H9 (cell line): ENCODE data around the gene LFNG. TPM values are rescaled to one million over a fixed set of nuclear protein-coding genes. Genes with fewer than 3 reads are reported as not detected.

ENCODE experiments used
- DNase-seq: peaks from one replicate; pipeline ENCODE4 v3.0.0-alpha.2; 2017
- H2AFZ ChIP-seq: one replicate; pipeline ENCODE4 v1.6.1; 2013; ENCODE audit warnings: mild to moderate bottlenecking, low read length, control low read depth, moderate library complexity
- H2AK5ac ChIP-seq: 2 replicates; pipeline ENCODE4 v1.6.1; 2013; ENCODE audit warnings: low read length, control low read depth, mixed read lengths; ENCODE audit not compliant: insufficient read length
- H2BK120ac ChIP-seq: one replicate; pipeline ENCODE4 v1.6.1; 2013; ENCODE audit warnings: low read depth, mild to moderate bottlenecking, low read length, control low read depth, inconsistent platforms; ENCODE audit not compliant: poor library complexity, severe bottlenecking
- H2BK12ac ChIP-seq: 2 replicates; pipeline ENCODE4 v1.6.1; 2013; ENCODE audit warnings: low read length, control low read depth, mixed read lengths, low read depth; ENCODE audit not compliant: insufficient read length
- H2BK15ac ChIP-seq: 2 replicates; pipeline ENCODE4 v1.6.1; 2013; ENCODE audit warnings: low read depth, low read length, control low read depth
- H2BK20ac ChIP-seq: one replicate; pipeline ENCODE4 v1.6.1; 2013; ENCODE audit warnings: low read depth, mild to moderate bottlenecking, low read length, control low read depth, inconsistent platforms; ENCODE audit not compliant: poor library complexity, severe bottlenecking
- H2BK5ac ChIP-seq: 2 replicates; pipeline ENCODE4 v1.6.1; 2013; ENCODE audit warnings: low read length, control low read depth, mixed read lengths; ENCODE audit not compliant: insufficient read length
- H3K14ac ChIP-seq: 2 replicates; pipeline ENCODE4 v1.6.1; 2013; ENCODE audit warnings: low read length, control low read depth; ENCODE audit not compliant: insufficient read depth
- H3K18ac ChIP-seq: 2 replicates; pipeline ENCODE4 v1.6.1; 2013; ENCODE audit warnings: low read depth, mild to moderate bottlenecking, mixed read lengths, low read length, control low read depth; ENCODE audit not compliant: insufficient read length
- H3K23ac ChIP-seq: 2 replicates; pipeline ENCODE4 v1.6.1; 2013; ENCODE audit warnings: low read length, control low read depth, mixed read lengths, low read depth; ENCODE audit not compliant: insufficient read length
- H3K23me2 ChIP-seq: 2 replicates; pipeline ENCODE4 v1.6.1; 2013; ENCODE audit warnings: low read depth, mild to moderate bottlenecking, mixed read lengths, low read length, control low read depth; ENCODE audit not compliant: insufficient read length, poor library complexity, severe bottlenecking
- H3K27ac ChIP-seq: 2 replicates; pipeline ENCODE4 v1.5.1; 2013; ENCODE audit warnings: low read length, control low read depth, mixed read lengths, low read depth; ENCODE audit not compliant: insufficient read length
- H3K27me3 ChIP-seq: 2 replicates; pipeline ENCODE4 v1.6.1; 2013; ENCODE audit warnings: low read length, control low read depth, inconsistent platforms; ENCODE audit not compliant: insufficient read depth
- H3K4ac ChIP-seq: 2 replicates; pipeline ENCODE4 v1.6.1; 2013; ENCODE audit warnings: low read depth, mild to moderate bottlenecking, control low read depth, inconsistent platforms, low read length, moderate library complexity
- H3K4me1 ChIP-seq: 2 replicates; pipeline ENCODE4 v1.6.1; 2013; ENCODE audit warnings: low read length, control low read depth, inconsistent platforms; ENCODE audit not compliant: insufficient read depth
- H3K4me2 ChIP-seq: 2 replicates; pipeline ENCODE4 v1.6.1; 2013; ENCODE audit warnings: low read length, control low read depth, mixed read lengths; ENCODE audit not compliant: insufficient read length, insufficient read depth
- H3K56ac ChIP-seq: 2 replicates; pipeline ENCODE4 v1.6.1; 2013; ENCODE audit warnings: low read depth, mild to moderate bottlenecking, mixed read lengths, low read length, control low read depth; ENCODE audit not compliant: insufficient read length
- H3K79me1 ChIP-seq: 2 replicates; pipeline ENCODE4 v1.6.1; 2013; ENCODE audit warnings: low read depth, mild to moderate bottlenecking, moderate library complexity, low read length, control low read depth, inconsistent platforms; ENCODE audit not compliant: insufficient read depth, poor library complexity, severe bottlenecking
- H3K79me2 ChIP-seq: 2 replicates; pipeline ENCODE4 v1.6.1; 2013; ENCODE audit warnings: low read length, control low read depth, inconsistent platforms; ENCODE audit not compliant: insufficient read depth
- H3K9ac ChIP-seq: 2 replicates; pipeline ENCODE4 v1.6.1; 2013; ENCODE audit warnings: low read length, control low read depth, mixed read lengths; ENCODE audit not compliant: insufficient read length; ENCODE audit errors: extremely low read depth
- H3K9me3 ChIP-seq: one replicate; pipeline ENCODE4 v1.6.1; 2013; ENCODE audit warnings: low read depth, low read length, inconsistent platforms; ENCODE audit not compliant: control insufficient read depth
- H3T11ph ChIP-seq: one replicate; pipeline ENCODE4 v1.6.1; 2013; ENCODE audit warnings: mild to moderate bottlenecking, low read length, control low read depth, inconsistent platforms
- H4K20me1 ChIP-seq: one replicate; pipeline ENCODE4 v1.6.1; 2013; ENCODE audit not compliant: control insufficient read depth, insufficient read length, insufficient read depth
- H4K5ac ChIP-seq: 2 replicates; pipeline ENCODE4 v1.6.1; 2013; ENCODE audit warnings: low read depth, mild to moderate bottlenecking, mixed read lengths, low read length, control low read depth; ENCODE audit not compliant: insufficient read length
- H4K8ac ChIP-seq: replicated peaks from 2 replicates; pipeline ENCODE4 v1.6.1; 2013; ENCODE audit warnings: low read length, control low read depth, mixed read lengths, low read depth; ENCODE audit not compliant: insufficient read length
- H4K91ac ChIP-seq: 2 replicates; pipeline ENCODE4 v1.6.1; 2013; ENCODE audit warnings: low read depth, mild to moderate bottlenecking, moderate library complexity, mixed read lengths, low read length, control low read depth; ENCODE audit not compliant: insufficient read length
- H3K27ac Mint-ChIP-seq, 3 experiments: 2 replicates in 2 of 3; 3 replicates in 1 of 3; pipeline ENCODE4 v1.8.0; 2020 to 2021; ENCODE audit warnings: mixed read lengths in 3 of 3, mild to moderate bottlenecking in 1 of 3, moderate library complexity in 1 of 3
- H3K27me3 Mint-ChIP-seq: 2 replicates; pipeline ENCODE4 v1.8.0; 2021; ENCODE audit warnings: low read depth, mild to moderate bottlenecking, moderate library complexity, mixed read lengths
- H3K36me3 Mint-ChIP-seq, 3 experiments: 2 replicates in 2 of 3; 3 replicates in 1 of 3; pipeline ENCODE4 v1.8.0; 2020 to 2021; ENCODE audit warnings: low read depth in 3 of 3, mixed read lengths in 3 of 3; ENCODE audit not compliant: insufficient read depth in 1 of 3
- H3K4me1 Mint-ChIP-seq, 2 experiments: 2 replicates each; pipeline ENCODE4 v1.8.0; 2020; ENCODE audit warnings: mixed read lengths in 2 of 2
- H3K4me3 Mint-ChIP-seq, 2 experiments: 2 replicates in 1 of 2; 3 replicates in 1 of 2; pipeline ENCODE4 v1.8.0; 2020 to 2021; ENCODE audit warnings: mild to moderate bottlenecking in 2 of 2, mixed read lengths in 2 of 2, moderate library complexity in 1 of 2
- H3K9me3 Mint-ChIP-seq, 2 experiments: 2 replicates in 1 of 2; 3 replicates in 1 of 2; pipeline ENCODE4 v1.8.0; 2020; ENCODE audit warnings: mild to moderate bottlenecking in 2 of 2, mixed read lengths in 2 of 2, moderate library complexity in 1 of 2
- CTCF ChIP-seq: fragments of 200-600 bp; sonication (generic); conservative IDR thresholded peaks from 3 replicates; pipeline ENCODE4 v1.8.0; 2021; ENCODE audit warnings: antibody characterized with exemption, mild to moderate bottlenecking
- WGBS: extraction: QIAGEN DNeasy Blood & Tissue Kit; methylation state at CpG from one replicate; pipeline ENCODE4 v1.1.7; 2013; ENCODE audit warnings: missing lambda C conversion rate, low lambda C conversion rate, mixed read lengths; ENCODE audit not compliant: insufficient read length; ENCODE audit errors: extremely low coverage; 5-methylcytosine and 5-hydroxymethylcytosine counted together
- total RNA-seq: library from RNA; stranded (reverse); gene quantifications from 2 replicates; pipeline ENCODE4 v1.2.1, GENCODE V29; 2021

The LFNG gene
- total RNA-seq, 1 experiment from 2014 or later = 52.9 TPM

GRCh38 chr7:2504889-2505375 is 14.6 kb upstream of the LFNG start:
- no peak overlapping the region for H3K27ac ChIP-seq
- no peaks in the 10 kb centered on the region for H3K23me2 ChIP-seq
- no peak overlapping the region for H2BK15ac ChIP-seq
- no peak overlapping the region for H3K14ac ChIP-seq
- H4K5ac ChIP-seq = no peak overlapping the region
- no peak overlapping the region for H3K18ac ChIP-seq
- no peak overlapping the region for H2BK5ac ChIP-seq
- no peaks in the 10 kb centered on the region for H4K20me1 ChIP-seq
- H4K8ac ChIP-seq = no peak overlapping the region
- no peak overlapping the region; a peak in 1 of 7 replicates for H3K27ac Mint-ChIP-seq
- no peak overlapping the region for H3K4me2 ChIP-seq
- H3K4me1 Mint-ChIP-seq = peaks cover 16 to 40% of the 10 kb centered on the region in 2 experiments
- no peak overlapping the region for H4K91ac ChIP-seq
- no peak overlapping the region for H2AFZ ChIP-seq
- no peak overlapping the region for H3K4ac ChIP-seq
- H3K27me3 Mint-ChIP-seq = no peaks in the 10 kb centered on the region; the same call in 1 of the 2 replicates
- H3K79me2 ChIP-seq = no peaks in the 10 kb centered on the region
- no peaks in the 10 kb centered on the region for H3K9me3 ChIP-seq
- no peak overlapping the region for H3K23ac ChIP-seq
- no peaks in the 10 kb centered on the region for H3K36me3 Mint-ChIP-seq
- WGBS = no CpG with 5 or more reads among the region's 19 CpGs
- no peak overlapping the region for H2BK12ac ChIP-seq
- no peak for DNase-seq
- no peaks in the 10 kb centered on the region for H3K4me1 ChIP-seq
- no peaks in the 10 kb centered on the region for H3K27me3 ChIP-seq
- H3K9me3 Mint-ChIP-seq = no peaks in the 10 kb centered on the region; a peak in 1 of 5 replicates
- TF ChIP-seq CTCF = no peak
- H2BK120ac ChIP-seq = no peak overlapping the region
- H2AK5ac ChIP-seq = no peak overlapping the region
- no peaks in the 10 kb centered on the region for H3K79me1 ChIP-seq
- H3K56ac ChIP-seq = no peak overlapping the region
- no peak overlapping the region for H2BK20ac ChIP-seq
- no peak overlapping the region for H3T11ph ChIP-seq
- no peak overlapping the region for H3K9ac ChIP-seq
- no peak overlapping the region for H3K4me3 Mint-ChIP-seq
